Glomerular endothelial cell (primary cell): Measurements from ENCODE around the gene CARNS1. TPM values are rescaled to one million over a fixed set of nuclear protein-coding genes. Genes with fewer than 3 reads are reported as not detected.
"Not testable (repeated sequence)": the region's sequence is repeated elsewhere in the genome, so short reads cannot be mapped to it uniquely, and the experiment has no call there.

Experiments used
- DNase-seq: peaks from one replicate; pipeline ENCODE4 v3.0.0-alpha.2; 2011; ENCODE audit warnings: low read depth, low spot score; ENCODE audit errors: extremely low read depth
- total RNA-seq: library from RNA; depleted of rRNA; stranded (reverse); fragments of >200 nt; gene quantifications from 2 replicates; pipeline ENCODE4 v1.2.3, GENCODE V29; 2015

Gene CARNS1
- total RNA-seq, 1 donor from 2014 or later: 0.18 TPM

GRCh38 chr11:67463680-67464410, 48.4 kb downstream of the CARNS1 start:
- no peak for DNase-seq

GRCh38 chr11:67464411-67465188, 49.1 kb downstream of the CARNS1 start:
- no peak for DNase-seq

- no peak for DNase-seq
Observed at GRCh38 chr11:67465189-67465510, 49.7 kb downstream of the CARNS1 start.

- DNase-seq: not testable (repeated sequence)
Observed at GRCh38 chr11:67465530-67465929, 50.1 kb downstream of the CARNS1 start.

- DNase-seq: no peak
Observed at GRCh38 chr11:67466367-67466766, 50.9 kb downstream of the CARNS1 start.

GRCh38 chr11:67466962-67467771, 51.7 kb downstream of the CARNS1 start:
- DNase-seq: no peak

- DNase-seq: no peak
Observed at GRCh38 chr11:67468056-67468455, 52.6 kb downstream of the CARNS1 start.

- DNase-seq: no peak
Observed at GRCh38 chr11:67468456-67468758, 52.9 kb downstream of the CARNS1 start.

GRCh38 chr11:67468759-67469507, 53.5 kb downstream of the CARNS1 start, which contains the start of gene TMEM134:
TSS of gene TMEM134 (minus strand) at chr11:67469251. CDS start at chr11:67469192, 59 bp downstream.
- peak; percentile 14 for DNase-seq

- DNase-seq: no peak
Observed at GRCh38 chr11:67469508-67469811, 54.0 kb downstream of the CARNS1 start.

GRCh38 chr11:67470337-67471002, 55.0 kb downstream of the CARNS1 start:
- DNase-seq: no peak

- no peak for DNase-seq
Observed at GRCh38 chr11:67472882-67473281, 57.4 kb downstream of the CARNS1 start.

Other genes starting within 250 kb of the CARNS1 start
- gene GRK2, start 149.2 kb upstream of the CARNS1 start, total RNA-seq: 45.8 and 72.7 TPM in 2 replicates
- gene ANKRD13D, start 126.4 kb upstream of the CARNS1 start, total RNA-seq: 27.9 and 44.2 TPM in 2 replicates
- gene SSH3, start 112.1 kb upstream of the CARNS1 start, total RNA-seq: 16.7 and 19.2 TPM in 2 replicates
- 120 and 151 TPM in 2 replicates for gene POLD4, start 62.1 kb upstream of the CARNS1 start, total RNA-seq
- gene CLCF1, start 42.1 kb upstream of the CARNS1 start, total RNA-seq: 6.2 and 6.9 TPM in 2 replicates
- gene RAD9A, start 23.7 kb upstream of the CARNS1 start, total RNA-seq: 7.3 and 8.7 TPM in 2 replicates
- 218 and 230 TPM in 2 replicates for gene PPP1CA, start 13.8 kb upstream of the CARNS1 start, total RNA-seq
- 0.23 TPM in 1 of 2 replicates, not detected in the other for gene TBC1D10C, start 11.6 kb upstream of the CARNS1 start, total RNA-seq
- gene RPS6KB2, start 12.8 kb downstream of the CARNS1 start, total RNA-seq: 39.4 and 39.9 TPM in 2 replicates
- gene PTPRCAP, start 22.0 kb downstream of the CARNS1 start, total RNA-seq: 2.2 TPM in 1 of 2 replicates, not detected in the other
- 143 and 144 TPM in 2 replicates for gene CORO1B, start 27.8 kb downstream of the CARNS1 start, total RNA-seq
- gene GPR152, start 37.1 kb downstream of the CARNS1 start, total RNA-seq: not detected in 2 replicates
- 1.3 and 1.7 TPM in 2 replicates for gene CABP4, start 39.7 kb downstream of the CARNS1 start, total RNA-seq
- gene TMEM134, start 53.6 kb downstream of the CARNS1 start, total RNA-seq: 32.9 and 88.6 TPM in 2 replicates
- gene AIP, start 67.3 kb downstream of the CARNS1 start, total RNA-seq: 43.2 and 51.9 TPM in 2 replicates
- gene PITPNM1, start 89.7 kb downstream of the CARNS1 start, total RNA-seq: 18.7 and 64.1 TPM in 2 replicates
- gene CDK2AP2, start 92.5 kb downstream of the CARNS1 start, total RNA-seq: 71.9 and 77.3 TPM in 2 replicates
- gene CABP2, start 107.8 kb downstream of the CARNS1 start, total RNA-seq: not detected in 2 replicates
- 1,181 and 1,195 TPM in 2 replicates for gene GSTP1, start 168.1 kb downstream of the CARNS1 start, total RNA-seq
- 180 and 184 TPM in 2 replicates for gene NDUFV1, start 191.3 kb downstream of the CARNS1 start, total RNA-seq
- gene NUDT8, start 214.3 kb downstream of the CARNS1 start, total RNA-seq: 7.4 and 10.1 TPM in 2 replicates
- gene TBX10, start 224.1 kb downstream of the CARNS1 start, total RNA-seq: not detected in 2 replicates
- gene ACY3, start 235.1 kb downstream of the CARNS1 start, total RNA-seq: not detected in 2 replicates